Fibroblast of mammary gland (primary cell): ENCODE data around the gene BCL7B.
"Not testable (repeated sequence)": the region's sequence is repeated elsewhere in the genome, so short reads cannot be mapped to it uniquely, and the experiment has no call there.

ENCODE experiments used
- DNase-seq: peaks from one replicate; pipeline ENCODE4 v3.0.0-alpha.2; 2010; ENCODE audit warnings: low read depth
- H3K4me3 ChIP-seq: 2 replicates; pipeline ENCODE4 v1.5.1; 2011; ENCODE audit warnings: low read depth, mild to moderate bottlenecking, low read length, moderate library complexity; ENCODE audit not compliant: control insufficient read depth
- CTCF ChIP-seq: conservative IDR thresholded peaks from 2 replicates; pipeline ENCODE4 v1.5.1; 2011; ENCODE audit warnings: low read depth, low read length, inconsistent platforms; ENCODE audit not compliant: control insufficient read depth, insufficient read depth

Gene BCL7B

GRCh38 chr7:73496626-73497025 lies 60.9 kb downstream of the BCL7B start:
- no peak overlapping the region for H3K4me3 ChIP-seq
- no peak for DNase-seq
- TF ChIP-seq CTCF, result no peak

- H3K4me3 ChIP-seq, DNase-seq: not testable (repeated sequence)
Measured at GRCh38 chr7:73495507-73495906, 62.0 kb downstream of the BCL7B start.

GRCh38 chr7:73489976-73490375 lies 67.5 kb downstream of the BCL7B start:
- no peak overlapping the region for H3K4me3 ChIP-seq
- DNase-seq, result no peak
- TF ChIP-seq CTCF, result no peak

- H3K4me3 ChIP-seq, result no peak overlapping the region
- TF ChIP-seq CTCF, result no peak
- DNase-seq, result peak; percentile 5
Measured at GRCh38 chr7:73487486-73487885, 70.0 kb downstream of the BCL7B start.
